GM23248 (cell line): ENCODE measurements around the gene TNFRSF19. TPM values are rescaled to one million over a fixed set of nuclear protein-coding genes. Genes with fewer than 3 reads are reported as not detected.

Source experiments
- DNase-seq: peaks from one replicate; pipeline ENCODE4 v3.0.0-alpha.2; 2015
- H2AFZ ChIP-seq: fragments of 200-600 bp; sonication (generic); 2 replicates; pipeline ENCODE4 v1.6.1; 2016; ENCODE audit warnings: antibody characterized with exemption
- H3F3A ChIP-seq: fragments of 200-600 bp; sonication (generic); 2 replicates; pipeline ENCODE4 v1.6.1; 2016; ENCODE audit warnings: mild to moderate bottlenecking, antibody characterized with exemption, mixed run types; ENCODE audit not compliant: insufficient read depth
- H3K27ac ChIP-seq: fragments of 200-600 bp; sonication (generic); 2 replicates; pipeline ENCODE4 v1.5.1; 2016; ENCODE audit warnings: mild to moderate bottlenecking
- H3K27me3 ChIP-seq: fragments of 200-600 bp; sonication (generic); replicated peaks from 2 replicates; pipeline ENCODE4 v1.6.1; 2016; ENCODE audit warnings: mild to moderate bottlenecking; ENCODE audit not compliant: insufficient read depth
- H3K36me3 ChIP-seq: fragments of 200-600 bp; sonication (generic); 2 replicates; pipeline ENCODE4 v1.6.1; 2016; ENCODE audit warnings: low read depth, mild to moderate bottlenecking
- H3K4me1 ChIP-seq: fragments of 200-600 bp; sonication (generic); 2 replicates; pipeline ENCODE4 v1.6.1; 2016; ENCODE audit warnings: mild to moderate bottlenecking; ENCODE audit not compliant: insufficient read depth
- H3K4me2 ChIP-seq: fragments of 200-600 bp; sonication (generic); one replicate; pipeline ENCODE4 v1.6.1; 2016; ENCODE audit warnings: mild to moderate bottlenecking; ENCODE audit not compliant: unreplicated experiment
- H3K4me3 ChIP-seq: fragments of 200-600 bp; sonication (generic); 2 replicates; pipeline ENCODE4 v1.5.1; 2016; ENCODE audit warnings: mild to moderate bottlenecking
- H3K79me2 ChIP-seq: fragments of 200-600 bp; sonication (generic); 2 replicates; pipeline ENCODE4 v1.6.1; 2016; ENCODE audit warnings: mild to moderate bottlenecking; ENCODE audit not compliant: insufficient read depth
- H3K9ac ChIP-seq: fragments of 200-600 bp; sonication (generic); 2 replicates; pipeline ENCODE4 v1.6.1; 2016; ENCODE audit warnings: mild to moderate bottlenecking
- H3K9me2 ChIP-seq: fragments of 200-600 bp; sonication (generic); 2 replicates; pipeline ENCODE4 v1.6.1; 2016; ENCODE audit warnings: mixed run types, mild to moderate bottlenecking, moderate library complexity; ENCODE audit not compliant: insufficient read depth
- H3K9me3 ChIP-seq: fragments of 200-600 bp; sonication (generic); one replicate; pipeline ENCODE4 v1.6.1; 2017; ENCODE audit warnings: low read depth
- H4K20me1 ChIP-seq: fragments of 200-600 bp; sonication (generic); 2 replicates; pipeline ENCODE4 v1.6.0; 2016; ENCODE audit not compliant: insufficient read depth
- EZH2 ChIP-seq: fragments of 200-600 bp; sonication (generic); IDR thresholded peaks from 2 replicates; pipeline ENCODE4 v1.6.1; 2018; ENCODE audit warnings: antibody characterized with exemption, mild to moderate bottlenecking; ENCODE audit not compliant: insufficient read depth, poor library complexity, severe bottlenecking
- EZH2phosphoT487 ChIP-seq: fragments of 200-600 bp; sonication (generic); IDR thresholded peaks from 2 replicates; pipeline ENCODE4 v1.6.1; 2018; ENCODE audit warnings: antibody characterized with exemption, moderate library complexity, mild to moderate bottlenecking, low read depth; ENCODE audit not compliant: insufficient read depth
- WGBS, 2 experiments: methylation state at CpG; one replicate each; pipeline ENCODE4 v1.1.6; 2015 to 2017; ENCODE audit warnings: low lambda C conversion rate in 2 of 2, low coverage in 1 of 2; ENCODE audit errors: missing lambda C conversion rate in 2 of 2; 5-methylcytosine and 5-hydroxymethylcytosine counted together
- in situ Hi-C: fragments of 300-500 bp; cut with MboI; formaldehyde crosslinking; loops from 2 replicates; pipeline ENCODE4 v1.15.0; 2020
- polyA plus RNA-seq: library from polyadenylated mRNA; unstranded; fragments of >200 nt; fragmentation: Nextera tagmentation; extraction: Ambion mirVana; gene quantifications from 2 replicates; pipeline ENCODE4 v1.2.1, GENCODE V29; 2016
- total RNA-seq: library from RNA; depleted of rRNA; stranded (reverse); fragments of >200 nt; shearing (Covaris generic); gene quantifications from 2 replicates; pipeline ENCODE4 v1.2.3, GENCODE V29; 2014

Gene TNFRSF19
- total and polyA plus RNA-seq, 2 experiments from 2014 or later, result 3.4 TPM

- Histone ChIP-seq H3K4me3 (no peak overlapping the region), H3K9ac (no peak overlapping the region), H3F3A (no peaks in the 10 kb centered on the region), H3K27ac (no peak overlapping the region), H3K9me3 (peaks cover 5% of the 10 kb centered on the region), H3K79me2 (no peaks in the 10 kb centered on the region), H3K4me2 (no peak overlapping the region), H2AFZ (no peak overlapping the region), H3K27me3 (no peaks in the 10 kb centered on the region), H4K20me1 (no peaks in the 10 kb centered on the region), H3K4me1 (no peaks in the 10 kb centered on the region), H3K36me3 (no peaks in the 10 kb centered on the region), H3K9me2 (no peaks in the 10 kb centered on the region)
- in situ Hi-C loops, result no loop called here
- 91 to 96% methylated on average over 4 of the region's 4 CpGs for WGBS, 2 experiments
- TF ChIP-seq EZH2phosphoT487 (no peak), EZH2 (no peak)
- no peak for DNase-seq
These were observed 28.9 kb upstream of the TNFRSF19 start for GRCh38 chr13:23541221-23541824.

GRCh38 chr13:23544668-23545067 lies 25.5 kb upstream of the TNFRSF19 start:
- no peak for DNase-seq
- no peaks in the 10 kb centered on the region for H3K36me3 ChIP-seq
- TF ChIP-seq EZH2phosphoT487, result no peak
- TF ChIP-seq EZH2, result no peak
- in situ Hi-C loops, result no loop called here
- H3K9ac ChIP-seq, result no peak overlapping the region
- H3K9me2 ChIP-seq, result no peaks in the 10 kb centered on the region
- H3K27ac ChIP-seq, result no peak overlapping the region
- H3K27me3 ChIP-seq, result no peaks in the 10 kb centered on the region
- H3F3A ChIP-seq, result no peaks in the 10 kb centered on the region
- WGBS, 2 experiments, result 59 to 61% methylated on average over 4 of the region's 4 CpGs
- no peak overlapping the region for H2AFZ ChIP-seq
- no peak overlapping the region for H3K4me3 ChIP-seq
- H3K79me2 ChIP-seq, result no peaks in the 10 kb centered on the region
- no peaks in the 10 kb centered on the region for H3K9me3 ChIP-seq
- no peaks in the 10 kb centered on the region for H3K4me1 ChIP-seq
- H3K4me2 ChIP-seq, result no peak overlapping the region
- H4K20me1 ChIP-seq, result no peaks in the 10 kb centered on the region

GRCh38 chr13:23547000-23547590 lies 23.1 kb upstream of the TNFRSF19 start:
- no peaks in the 10 kb centered on the region for H3K4me1 ChIP-seq
- H3K9me3 ChIP-seq, result no peaks in the 10 kb centered on the region
- in situ Hi-C loops, result no loop called here
- H3K79me2 ChIP-seq, result no peaks in the 10 kb centered on the region
- peak overlapping the region; percentile 76 for H3K9ac ChIP-seq
- no peaks in the 10 kb centered on the region for H3K9me2 ChIP-seq
- no peaks in the 10 kb centered on the region for H3K36me3 ChIP-seq
- no peak for TF ChIP-seq EZH2
- TF ChIP-seq EZH2phosphoT487, result no peak
- DNase-seq, result peak; percentile 55
- H3K4me2 ChIP-seq, result peak overlapping the region; percentile 98
- no peaks in the 10 kb centered on the region for H3K27me3 ChIP-seq
- H3K4me3 ChIP-seq, result peak overlapping the region; percentile 88
- no peak overlapping the region for H3K27ac ChIP-seq
- 1 to 3% methylated on average over 30 of the region's 31 CpGs for WGBS, 2 experiments
- no peaks in the 10 kb centered on the region for H4K20me1 ChIP-seq
- H3F3A ChIP-seq, result no peaks in the 10 kb centered on the region
- H2AFZ ChIP-seq, result peak overlapping the region; percentile 99

- Histone ChIP-seq H3K4me1 (no peaks in the 10 kb centered on the region), H3K9me3 (no peaks in the 10 kb centered on the region), H3K79me2 (no peaks in the 10 kb centered on the region), H3F3A (no peaks in the 10 kb centered on the region), H3K36me3 (no peaks in the 10 kb centered on the region), H3K4me2 (no peak overlapping the region), H4K20me1 (no peaks in the 10 kb centered on the region), H3K4me3 (no peak overlapping the region), H3K9me2 (no peaks in the 10 kb centered on the region), H3K27me3 (no peaks in the 10 kb centered on the region), H2AFZ (no peak overlapping the region), H3K9ac (no peak overlapping the region), H3K27ac (no peak overlapping the region)
- TF ChIP-seq EZH2 (no peak), EZH2phosphoT487 (no peak)
- no peak for DNase-seq
- in situ Hi-C loops, result no loop called here
These were observed 20.5 kb upstream of the TNFRSF19 start for GRCh38 chr13:23549724-23550123.
